Subcutaneous abdominal adipose tissue (tissue), 5 donors: Measurements from ENCODE around the gene MTG2.

ENCODE experiments used
- H3K27ac ChIP-seq: one replicate; pipeline ENCODE4 v1.7.0; 2013; ENCODE audit warnings: low read depth, mild to moderate bottlenecking, inconsistent platforms, low read length, moderate library complexity
- H3K27me3 ChIP-seq, 5 donors: one replicate each; pipeline ENCODE4 v1.7.0; 2013; ENCODE audit warnings: low read length in 5 of 5, inconsistent platforms in 1 of 5; ENCODE audit not compliant: control insufficient read depth in 5 of 5, insufficient read depth in 4 of 5
- H3K36me3 ChIP-seq, 5 donors: one replicate each; pipeline ENCODE4 v1.7.0; 2013; ENCODE audit warnings: low read length in 5 of 5; ENCODE audit not compliant: control insufficient read depth in 5 of 5, insufficient read depth in 5 of 5
- H3K4me1 ChIP-seq, 5 donors: one replicate each; pipeline ENCODE4 v1.7.0; 2013; ENCODE audit warnings: low read length in 5 of 5, mild to moderate bottlenecking in 3 of 5, moderate library complexity in 1 of 5; ENCODE audit not compliant: control insufficient read depth in 5 of 5, insufficient read depth in 5 of 5
- H3K4me3 ChIP-seq, 5 donors: one replicate each; pipeline ENCODE4 v1.7.0; 2013; ENCODE audit warnings: low read length in 5 of 5, low read depth in 1 of 5
- H3K9ac ChIP-seq, 5 donors: one replicate each; pipeline ENCODE4 v1.7.0; 2013; ENCODE audit warnings: low read length in 5 of 5, mild to moderate bottlenecking in 4 of 5, moderate library complexity in 3 of 5
- H3K9me3 ChIP-seq, 5 donors: one replicate each; pipeline ENCODE4 v1.7.0; 2013; ENCODE audit warnings: low read length in 5 of 5; ENCODE audit not compliant: control insufficient read depth in 5 of 5
- donor health status: healthy.
- donor health status: healthy.
- donor health status: healthy.
- donor health status: healthy.
- donor health status: healthy.

Gene MTG2

DNA sequence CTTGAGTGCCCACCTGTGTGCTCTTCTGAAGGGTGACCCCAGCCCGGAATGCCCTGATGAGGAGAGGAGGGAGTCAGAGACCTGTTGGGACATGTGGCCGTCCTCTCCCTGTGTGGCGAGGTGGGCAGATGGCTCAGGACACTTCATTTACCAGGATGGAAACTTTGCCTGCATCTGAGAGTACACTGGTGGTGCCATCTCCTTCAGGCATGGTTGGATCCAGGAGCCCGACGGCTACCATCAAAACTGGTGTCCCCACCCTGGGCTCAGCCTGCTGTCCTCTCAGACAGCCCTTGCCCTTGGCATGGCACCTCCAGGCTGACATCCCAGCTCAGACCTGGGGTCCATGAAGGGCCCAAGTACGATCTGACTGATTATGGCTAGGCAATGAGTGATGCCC, 48.5 kb downstream of the MTG2 start:
- Histone ChIP-seq H3K27me3 (peaks cover 15 to 40% (median 30%) of the 10 kb centered on the region in 5 donors), H3K36me3 (no peaks in the 10 kb centered on the region), H3K9me3 (peaks cover 0 to 7% (median 0%) of the 10 kb centered on the region in 5 donors), H3K27ac (no peak overlapping the region), H3K4me1 (no peaks in the 10 kb centered on the region), H3K4me3 (no peak overlapping the region), H3K9ac (no peak overlapping the region)

DNA sequence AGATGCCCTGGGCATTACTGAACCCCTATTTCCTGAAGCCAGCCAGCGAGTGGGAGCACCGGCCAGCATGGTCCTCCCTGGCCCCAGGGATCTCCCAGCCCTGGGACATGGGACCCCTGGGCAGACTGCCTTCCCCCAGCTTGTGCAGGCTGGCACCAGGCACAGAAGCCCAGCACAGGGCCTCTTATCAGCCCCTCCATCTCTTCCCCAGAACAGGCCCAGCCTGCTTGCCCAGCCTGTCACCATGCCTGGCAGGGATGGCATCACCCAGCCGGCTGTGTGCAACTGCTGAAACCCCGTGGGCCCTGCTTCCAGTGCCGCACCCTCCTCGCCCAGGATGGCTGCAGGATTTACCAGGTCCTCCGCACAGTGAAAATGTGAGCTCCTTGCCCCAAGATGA, 49.4 kb downstream of the MTG2 start:
- Histone ChIP-seq H3K36me3 (no peaks in the 10 kb centered on the region), H3K4me1 (no peaks in the 10 kb centered on the region), H3K9ac (no peak overlapping the region), H3K4me3 (no peak overlapping the region), H3K9me3 (peaks cover 0 to 7% (median 0%) of the 10 kb centered on the region in 5 donors), H3K27me3 (peaks cover 15 to 42% (median 28%) of the 10 kb centered on the region in 5 donors), H3K27ac (no peak overlapping the region)

DNA sequence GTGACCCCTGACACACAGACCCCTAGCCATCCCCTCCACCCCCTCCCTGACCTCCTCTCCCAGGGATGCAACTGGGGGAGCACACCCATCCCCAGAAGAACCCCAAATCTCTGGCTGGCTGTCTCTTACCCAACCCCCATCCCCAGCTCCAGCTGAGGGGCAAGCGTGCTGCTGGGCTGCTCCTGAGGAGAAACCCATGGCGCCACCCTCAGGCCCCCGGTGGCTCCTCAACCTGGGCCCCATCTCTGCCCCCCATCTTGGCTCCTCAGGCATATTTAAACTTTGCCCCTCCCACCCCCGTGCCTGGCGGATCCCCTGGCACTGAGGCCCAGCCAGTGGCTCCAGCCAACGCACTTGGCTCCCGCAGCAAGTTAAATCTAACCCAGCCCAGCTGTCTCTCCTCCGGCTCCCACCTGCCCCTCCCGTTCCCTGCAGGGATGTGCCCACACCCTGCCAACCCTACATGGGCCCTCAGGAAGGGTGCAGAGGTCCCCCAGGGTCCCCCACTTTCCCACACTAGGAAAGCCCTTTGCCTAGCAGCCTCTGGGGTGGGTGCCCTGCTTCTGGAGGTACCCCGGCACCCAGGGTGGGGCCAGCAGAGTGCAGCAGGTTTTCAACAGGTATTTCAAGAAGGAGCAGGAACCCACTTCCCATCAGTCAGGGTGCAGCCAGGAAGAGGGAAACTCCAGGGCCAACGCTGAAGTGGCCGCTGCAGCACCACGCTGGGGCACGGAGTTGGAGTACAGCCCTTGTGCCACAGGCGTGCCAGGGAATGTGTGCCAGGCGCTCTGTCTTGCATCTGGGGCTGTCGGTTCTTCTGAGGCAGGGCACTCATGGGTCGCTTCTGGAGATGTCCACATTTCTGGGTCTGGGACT, 50.2 kb downstream of the MTG2 start:
- no peak overlapping the region for H3K9ac ChIP-seq
- H3K4me3 ChIP-seq = no peak overlapping the region
- no peak overlapping the region for H3K27ac ChIP-seq
- peaks cover 9 to 34% (median 22%) of the 10 kb centered on the region in 5 donors for H3K27me3 ChIP-seq
- H3K4me1 ChIP-seq = peaks cover 0 to 7% (median 6%) of the 10 kb centered on the region in 5 donors
- no peaks in the 10 kb centered on the region for H3K36me3 ChIP-seq
- peaks cover 0 to 7% (median 0%) of the 10 kb centered on the region in 5 donors for H3K9me3 ChIP-seq

DNA sequence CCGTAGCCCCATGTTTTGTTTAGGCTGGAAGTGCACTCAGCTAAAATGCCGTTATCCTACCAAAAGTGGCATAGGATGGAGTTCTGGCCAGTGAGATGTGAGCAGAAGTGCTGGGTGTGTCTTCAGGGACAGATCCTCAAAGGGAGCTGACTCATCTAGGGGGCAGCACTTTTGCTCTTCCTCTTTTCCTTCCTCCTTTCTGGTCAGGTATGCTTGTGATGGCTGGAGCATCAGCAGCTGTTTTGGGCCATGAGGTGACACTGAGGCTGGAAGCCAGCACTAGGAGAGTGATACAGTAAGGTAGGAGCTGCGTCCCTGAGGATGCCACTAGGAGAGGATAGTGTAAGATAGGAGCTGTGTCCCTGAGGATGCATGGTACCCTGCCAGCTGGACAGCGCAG, 50.9 kb downstream of the MTG2 start:
- Histone ChIP-seq H3K9ac (no peak overlapping the region), H3K27ac (no peak overlapping the region), H3K9me3 (peaks cover 0 to 7% (median 0%) of the 10 kb centered on the region in 5 donors), H3K4me3 (no peak overlapping the region), H3K36me3 (no peaks in the 10 kb centered on the region), H3K4me1 (peaks cover 0 to 7% (median 6%) of the 10 kb centered on the region in 5 donors), H3K27me3 (peaks cover 4 to 28% (median 16%) of the 10 kb centered on the region in 5 donors)

DNA sequence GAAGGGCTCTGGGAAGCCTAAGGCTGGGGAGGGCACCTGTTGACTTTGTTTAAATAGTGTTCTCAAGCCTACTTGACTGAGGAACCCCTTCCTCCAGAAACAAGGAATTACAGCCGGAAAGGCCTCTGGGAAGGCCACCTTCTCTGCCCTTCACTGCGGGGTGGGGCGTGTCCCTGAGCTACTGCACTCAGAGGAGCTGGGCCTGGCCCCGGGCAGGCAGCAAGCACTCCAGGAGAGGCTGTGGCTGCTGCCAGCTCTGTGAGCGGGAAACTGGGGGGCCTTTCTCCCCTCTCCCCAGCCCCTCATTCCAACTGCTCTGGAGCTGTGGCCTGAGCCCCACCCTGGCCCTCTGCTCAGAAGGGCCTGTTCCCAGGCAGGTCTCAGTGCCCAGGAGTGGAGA, 51.5 kb downstream of the MTG2 start:
- H3K27me3 ChIP-seq = peaks cover 4 to 26% (median 16%) of the 10 kb centered on the region in 5 donors
- H3K4me1 ChIP-seq = peaks cover 0 to 13% (median 11%) of the 10 kb centered on the region in 5 donors
- no peaks in the 10 kb centered on the region for H3K36me3 ChIP-seq
- no peak overlapping the region for H3K9ac ChIP-seq
- peaks cover 0 to 4% (median 0%) of the 10 kb centered on the region in 5 donors for H3K9me3 ChIP-seq
- no peak overlapping the region for H3K4me3 ChIP-seq
- no peak overlapping the region for H3K27ac ChIP-seq

DNA sequence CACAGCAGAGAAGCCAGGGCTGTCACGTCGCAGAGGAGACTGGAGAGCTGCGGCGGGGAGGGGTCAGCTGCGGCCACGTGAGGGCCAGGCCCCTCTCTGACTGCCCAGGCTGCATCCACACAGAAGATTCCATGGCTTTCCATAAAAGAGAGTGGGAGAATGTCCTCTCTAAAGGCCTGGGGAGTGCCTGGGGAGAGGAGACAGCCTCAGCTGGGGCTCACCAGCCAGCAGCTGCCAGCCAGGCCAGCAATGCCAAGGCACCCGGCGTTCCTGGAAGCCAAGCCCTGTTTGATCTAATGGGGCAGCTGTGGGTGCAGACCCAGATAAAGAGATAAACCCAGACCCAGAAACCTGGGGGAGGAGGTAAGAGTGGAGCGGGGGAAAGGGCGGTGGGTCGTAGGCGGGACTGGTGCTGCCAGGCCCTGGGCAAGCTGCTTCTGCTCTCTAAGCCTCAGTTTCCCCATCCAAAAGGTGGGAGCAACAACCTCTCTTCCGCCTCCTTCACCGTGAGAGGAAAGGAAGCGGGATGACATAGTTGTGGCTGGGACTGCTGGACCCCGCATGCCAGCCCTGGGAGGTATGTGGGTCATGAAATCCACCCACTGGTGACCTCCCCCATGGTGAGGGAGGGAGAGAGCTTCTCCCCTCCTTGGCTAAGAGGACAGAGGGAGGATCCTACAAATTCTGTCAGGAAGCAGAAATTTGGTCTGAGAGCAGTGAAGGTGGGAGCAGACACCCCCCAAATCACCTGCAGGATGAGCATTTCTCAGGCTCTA, 52.4 kb downstream of the MTG2 start:
- no peak overlapping the region for H3K27ac ChIP-seq
- H3K36me3 ChIP-seq = no peaks in the 10 kb centered on the region
- peaks cover 4 to 26% (median 16%) of the 10 kb centered on the region in 5 donors for H3K27me3 ChIP-seq
- H3K9ac ChIP-seq = no peak overlapping the region
- H3K4me3 ChIP-seq = no peak overlapping the region
- H3K4me1 ChIP-seq = peaks cover 0 to 21% (median 19%) of the 10 kb centered on the region in 5 donors
- H3K9me3 ChIP-seq = peaks cover 0 to 4% (median 0%) of the 10 kb centered on the region in 5 donors

DNA sequence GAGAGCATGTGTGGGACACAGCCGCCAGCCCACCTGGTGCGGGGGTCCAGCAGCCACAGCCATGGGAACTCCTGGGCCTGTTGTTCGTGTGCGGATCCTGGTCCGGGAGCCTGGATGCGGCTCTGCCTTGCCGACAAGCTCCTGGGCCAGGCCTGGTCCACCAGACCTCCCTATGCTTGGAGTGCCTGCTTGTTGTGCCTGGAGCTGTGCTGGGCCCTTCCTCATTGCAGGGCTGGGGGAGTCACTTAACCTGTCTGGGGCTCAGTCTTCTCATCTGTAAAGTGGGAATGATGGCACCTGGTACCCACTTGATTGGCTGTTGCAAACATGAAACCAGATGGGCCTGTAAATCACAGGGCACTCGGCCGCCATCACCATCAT, 52.9 kb downstream of the MTG2 start:
- peaks cover 0 to 4% (median 0%) of the 10 kb centered on the region in 5 donors for H3K9me3 ChIP-seq
- H3K4me3 ChIP-seq = no peak overlapping the region
- peaks cover 4 to 25% (median 16%) of the 10 kb centered on the region in 5 donors for H3K27me3 ChIP-seq
- no peaks in the 10 kb centered on the region for H3K36me3 ChIP-seq
- no peak overlapping the region for H3K27ac ChIP-seq
- no peak overlapping the region for H3K9ac ChIP-seq
- H3K4me1 ChIP-seq = peaks cover 0 to 24% (median 21%) of the 10 kb centered on the region in 5 donors

DNA sequence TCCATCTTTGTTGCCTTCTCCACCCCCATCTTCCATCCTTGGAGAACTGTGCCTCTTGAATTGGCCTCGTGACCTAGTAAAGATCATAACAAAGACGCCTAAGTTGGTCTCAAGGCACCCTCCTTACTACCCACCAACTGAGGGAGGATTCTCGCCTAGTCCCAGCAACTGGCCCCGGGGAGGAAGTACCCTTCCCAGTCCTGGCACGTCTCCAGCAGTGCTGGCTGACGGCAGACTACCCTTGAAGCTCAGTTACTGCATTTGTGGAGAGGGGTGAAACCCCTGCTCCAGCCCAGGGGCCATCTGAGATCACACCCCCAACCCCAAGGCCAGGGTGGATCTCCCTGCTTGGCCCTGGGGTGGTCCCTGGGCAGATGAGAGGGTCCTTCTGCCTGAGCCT, 53.4 kb downstream of the MTG2 start:
- H3K9me3 ChIP-seq = peaks cover 0 to 4% (median 0%) of the 10 kb centered on the region in 5 donors
- H3K4me1 ChIP-seq = peaks cover 0 to 28% (median 21%) of the 10 kb centered on the region in 5 donors
- no peak overlapping the region for H3K9ac ChIP-seq
- H3K27ac ChIP-seq = no peak overlapping the region
- H3K27me3 ChIP-seq = peaks cover 4 to 21% (median 13%) of the 10 kb centered on the region in 5 donors
- H3K36me3 ChIP-seq = peaks cover 0 to under 1% (median 0%) of the 10 kb centered on the region in 5 donors
- H3K4me3 ChIP-seq = no peak overlapping the region

DNA sequence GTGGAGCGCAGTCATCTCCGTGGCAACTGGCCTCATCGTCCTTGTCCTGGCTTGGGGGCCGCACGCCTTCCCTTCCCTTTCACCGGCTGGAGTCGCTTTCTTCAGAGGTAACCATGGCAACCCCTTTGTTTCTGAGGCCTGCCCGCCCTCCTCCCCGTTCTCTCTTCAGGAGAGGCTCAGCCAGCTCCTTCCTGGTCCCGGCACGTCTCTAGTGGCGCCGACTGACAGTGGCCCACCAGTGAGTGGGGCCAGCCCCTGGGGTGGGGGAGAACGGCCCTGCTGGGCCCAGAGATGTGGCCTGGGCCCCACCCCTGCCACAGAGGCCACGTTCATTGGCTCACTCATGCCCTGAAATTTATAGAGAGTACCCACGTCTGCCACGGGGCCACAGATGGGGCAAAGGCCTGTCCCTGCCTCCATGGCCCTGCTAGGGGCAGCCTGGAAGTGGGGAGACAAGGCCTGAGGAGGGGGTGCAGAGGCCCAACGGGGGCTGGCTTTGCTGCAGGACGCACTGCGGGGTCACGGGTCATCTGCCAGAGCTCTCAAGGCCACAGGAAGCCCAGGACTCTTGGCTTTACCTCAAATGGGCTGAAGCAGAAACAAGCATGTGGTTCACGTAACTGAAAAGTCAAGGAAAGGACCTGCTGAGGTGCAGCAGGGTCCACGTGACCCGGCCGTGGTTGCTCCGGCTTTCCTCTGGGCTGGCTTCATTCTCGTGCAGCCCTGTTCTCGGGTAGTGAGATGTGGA, 54.1 kb downstream of the MTG2 start:
- peaks cover 0 to 4% (median 0%) of the 10 kb centered on the region in 5 donors for H3K36me3 ChIP-seq
- no peak overlapping the region for H3K4me3 ChIP-seq
- H3K9me3 ChIP-seq = peaks cover 0 to 4% (median 0%) of the 10 kb centered on the region in 5 donors
- no peak overlapping the region for H3K27ac ChIP-seq
- no peak overlapping the region for H3K9ac ChIP-seq
- H3K27me3 ChIP-seq = peaks cover 4 to 16% (median 7%) of the 10 kb centered on the region in 5 donors
- H3K4me1 ChIP-seq = peaks cover 2 to 35% (median 24%) of the 10 kb centered on the region in 5 donors
